HG02981 (cell line): ENCODE results near the gene YTHDC1.
A peak's percentile ranks its signal among the peaks of the same experiment; 100 is the strongest.
"Not testable (repeated sequence)": the region's sequence is repeated elsewhere in the genome, so short reads cannot be mapped to it uniquely, and the experiment has no call there.

Experiments
- ATAC-seq: cut with Tn5 transposase; IDR thresholded peaks from one replicate; pipeline ENCODE4 v1.9.1; 2021; ENCODE audit warnings: mild to moderate bottlenecking, moderate library complexity; ENCODE audit not compliant: unreplicated experiment

The YTHDC1 gene

DNA sequence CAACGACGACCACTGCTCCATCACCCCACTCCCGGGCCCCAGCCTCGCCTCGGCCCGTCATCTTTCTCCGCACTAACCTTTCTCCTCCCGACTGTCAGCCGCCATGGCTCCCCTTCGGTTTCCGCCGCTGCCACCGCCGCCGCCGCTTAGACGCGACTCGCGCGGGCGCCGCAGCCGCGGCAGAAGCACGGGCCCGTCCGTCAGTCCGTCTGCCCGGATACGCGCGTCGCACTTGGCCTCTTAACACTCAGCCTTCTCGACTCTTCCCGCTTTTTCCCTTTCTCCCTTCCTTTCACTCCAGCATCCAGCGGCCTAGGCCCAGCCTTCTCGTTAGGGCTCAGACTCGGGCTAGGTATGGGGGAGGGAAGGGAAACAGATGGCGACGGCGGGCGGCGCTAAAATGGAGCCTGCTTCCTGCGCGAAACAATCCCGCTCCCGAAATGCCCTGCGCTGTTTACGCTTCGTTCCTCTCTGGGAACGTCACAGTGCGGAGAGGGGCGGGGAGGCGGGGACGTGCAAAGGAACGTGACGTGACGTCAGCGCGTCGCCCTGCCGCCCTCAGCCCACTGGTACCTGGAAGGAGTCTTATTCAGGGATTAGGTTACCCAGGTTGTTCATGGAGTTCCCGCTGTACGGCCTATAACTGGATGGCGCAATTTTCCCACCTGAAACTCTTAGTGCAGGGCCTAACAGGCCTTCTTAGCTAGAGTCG is at the start of gene YTHDC1:
Gene YTHDC1 (minus strand): TSS at position 442 of the 712 bp plus-strand sequence. CDS start 337 bp downstream, at position 105.
- ATAC-seq: peak; percentile 95

DNA sequence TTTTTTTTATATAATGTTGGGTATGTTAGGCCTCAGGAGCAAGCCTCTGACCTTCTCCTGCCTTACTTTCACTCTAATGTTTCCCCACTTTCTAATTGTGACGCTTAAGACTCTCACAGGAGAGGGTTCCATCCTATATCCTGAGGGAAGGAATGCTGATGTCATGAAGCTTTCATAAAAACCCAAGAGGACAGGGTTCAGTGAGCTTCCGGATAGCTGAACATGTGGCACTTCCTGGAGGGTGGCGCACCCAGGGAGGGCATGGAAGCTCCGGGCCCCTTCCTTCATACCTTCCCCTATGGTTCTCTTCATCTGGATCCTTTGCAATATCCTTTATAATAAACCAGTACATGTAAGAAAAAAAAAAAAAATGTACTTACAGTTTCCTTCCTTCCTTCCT is 49.4 kb upstream of the YTHDC1 start:
- no peak for ATAC-seq

DNA sequence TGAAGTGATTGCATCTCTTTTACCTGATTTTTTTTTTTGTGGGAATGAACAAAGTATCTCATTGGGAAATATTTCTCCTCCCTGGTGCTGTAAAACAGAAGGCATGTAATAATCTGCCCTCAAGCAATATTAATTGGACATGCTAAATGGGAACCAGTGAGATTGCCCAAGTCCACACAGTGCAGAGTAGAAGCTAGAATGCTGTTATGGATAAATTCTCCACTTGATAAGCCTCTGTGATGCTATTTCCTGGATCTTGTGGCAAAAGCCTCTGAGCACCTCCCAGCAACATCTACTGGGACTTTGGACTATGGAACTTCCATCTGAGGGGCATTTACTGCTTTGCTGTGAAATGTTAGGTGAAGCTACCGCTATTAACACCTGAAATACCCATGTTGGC is 46.9 kb upstream of the YTHDC1 start:
- no peak for ATAC-seq

DNA sequence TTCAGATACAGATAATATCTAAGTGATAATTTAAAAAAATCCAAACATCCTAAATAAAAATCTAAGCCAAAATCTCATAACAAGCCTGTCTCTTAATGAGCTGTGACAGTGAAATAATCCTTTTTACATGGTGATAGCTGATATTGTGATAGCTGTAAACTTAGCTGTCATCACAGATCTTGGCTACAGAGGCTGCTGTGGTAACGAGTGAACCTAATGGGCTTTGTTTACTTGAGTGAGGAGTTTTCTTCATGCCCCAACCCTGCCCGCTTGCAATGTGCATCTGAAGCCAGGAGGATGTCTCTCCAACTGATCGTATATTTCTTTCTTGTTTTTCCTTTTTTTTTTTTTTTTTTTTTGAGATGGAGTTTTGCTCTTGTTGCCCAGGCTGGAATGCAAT is 41.5 kb upstream of the YTHDC1 start:
- no peak for ATAC-seq

DNA sequence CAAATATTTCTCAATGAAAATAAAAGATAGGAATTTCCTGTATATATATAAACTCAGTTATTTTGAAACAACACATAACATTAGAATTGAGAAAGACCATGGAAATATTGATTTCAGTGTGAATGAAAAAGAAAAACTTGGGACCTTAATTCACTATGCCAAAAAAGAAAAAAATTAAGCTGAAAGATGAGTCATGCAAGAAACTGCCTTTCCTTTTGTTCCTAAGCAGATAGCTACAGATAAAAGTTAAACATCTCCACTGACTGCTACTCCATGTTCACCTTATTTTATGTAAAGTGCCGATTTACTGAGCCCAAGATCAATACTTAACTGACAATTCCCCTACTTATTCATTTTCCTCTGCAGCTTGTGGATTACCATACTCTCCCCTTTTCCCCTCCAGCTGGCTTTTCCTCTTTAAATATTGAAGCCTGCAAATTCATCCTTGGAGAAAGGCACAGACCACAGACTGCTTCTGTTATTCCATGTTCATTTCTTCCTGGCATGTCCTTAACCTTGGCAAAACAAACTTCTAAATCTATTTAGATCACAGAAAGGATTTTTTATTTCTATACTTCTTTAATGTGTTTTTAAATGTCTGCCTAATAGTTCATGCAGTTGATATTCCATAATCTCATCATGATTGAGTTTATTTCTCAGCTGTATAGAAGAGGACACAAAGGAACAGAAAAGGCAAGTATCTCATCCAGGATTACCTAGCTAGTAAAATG is 40.5 kb upstream of the YTHDC1 start:
- ATAC-seq: no peak

DNA sequence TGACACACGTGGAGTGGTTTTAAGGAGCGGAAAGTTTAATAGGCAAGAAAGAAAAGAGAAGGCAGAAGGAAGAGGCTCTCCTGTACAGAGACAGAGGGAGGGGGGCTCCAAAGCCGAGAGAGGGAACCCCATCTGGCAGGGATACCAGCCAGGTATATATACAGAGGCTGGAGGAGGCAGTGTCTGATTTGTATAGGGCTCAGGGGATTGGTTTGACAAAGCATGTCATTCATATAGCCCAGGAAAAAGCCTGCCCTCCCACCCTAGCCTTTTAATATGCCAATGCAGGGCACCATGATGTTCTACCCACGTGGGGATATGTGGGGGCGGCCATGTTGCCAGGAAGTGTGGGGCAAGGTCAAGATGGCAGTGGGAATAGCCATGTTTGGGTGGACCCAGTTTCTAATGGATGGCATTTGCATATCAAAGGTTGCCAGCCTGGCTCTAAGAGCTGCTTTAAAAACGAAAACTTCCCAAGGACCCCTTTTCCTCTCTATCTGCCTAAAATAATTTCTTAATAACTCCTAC is 39.6 kb upstream of the YTHDC1 start:
- ATAC-seq: not testable (repeated sequence)

DNA sequence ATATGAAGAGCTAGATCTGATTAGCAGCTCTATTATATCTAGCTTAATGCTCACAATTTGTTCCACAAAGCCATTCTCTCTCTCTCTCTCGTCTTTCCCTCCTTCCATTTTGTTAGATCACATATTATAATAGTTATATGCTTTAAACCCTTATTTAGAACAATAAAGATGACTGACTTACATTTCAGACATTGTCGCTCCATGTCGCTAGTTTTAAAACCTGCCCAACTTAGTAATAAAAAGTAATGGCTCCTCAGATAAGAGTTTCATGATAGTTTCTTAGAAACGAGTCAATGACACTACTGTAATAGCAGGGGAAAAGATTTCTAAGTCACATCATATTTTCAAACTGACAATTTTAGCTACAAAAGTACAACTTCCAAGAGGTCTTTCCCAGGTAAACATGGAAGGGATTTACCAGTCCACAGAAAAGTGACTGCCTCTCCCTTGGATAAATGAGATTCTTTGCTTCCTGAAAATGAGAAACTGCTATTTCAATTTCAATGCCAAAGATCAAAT is 38.5 kb upstream of the YTHDC1 start:
- no peak for ATAC-seq

GRCh38 chr4:68385267-68385666 is 35.4 kb upstream of the YTHDC1 start:
- ATAC-seq: no peak

GRCh38 chr4:68383115-68383514 is 33.2 kb upstream of the YTHDC1 start:
- no peak for ATAC-seq

GRCh38 chr4:68378226-68378625 is 28.3 kb upstream of the YTHDC1 start:
- no peak for ATAC-seq

GRCh38 chr4:68375667-68376559 is 26.0 kb upstream of the YTHDC1 start:
- peak; percentile 68 for ATAC-seq

DNA sequence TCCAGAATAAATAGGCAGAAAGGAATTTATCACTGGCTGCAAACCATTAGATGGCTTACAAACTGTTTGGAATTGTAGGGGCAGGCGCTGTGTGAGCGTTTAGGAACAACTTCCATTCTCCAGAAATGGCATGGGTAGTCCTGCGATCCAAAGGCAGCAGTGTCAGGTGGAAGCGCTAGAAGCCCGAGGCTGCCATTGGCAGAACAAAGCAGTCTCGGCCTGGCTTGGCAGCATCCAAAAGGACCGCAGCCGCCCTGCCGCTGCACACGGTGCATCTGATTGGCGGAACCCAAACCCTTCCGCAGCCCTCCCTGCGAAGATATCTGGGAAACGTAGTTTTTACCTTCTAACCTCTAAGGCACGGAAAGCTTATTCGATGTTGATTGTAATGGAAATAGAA is 23.6 kb upstream of the YTHDC1 start:
- peak; percentile 89 for ATAC-seq

GRCh38 chr4:68372588-68372987 is 22.7 kb upstream of the YTHDC1 start:
- no peak for ATAC-seq

- no peak for ATAC-seq
Observed at GRCh38 chr4:68369142-68369805, 19.4 kb upstream of the YTHDC1 start.

- ATAC-seq: no peak
Observed at GRCh38 chr4:68368691-68369131, 18.8 kb upstream of the YTHDC1 start.

DNA sequence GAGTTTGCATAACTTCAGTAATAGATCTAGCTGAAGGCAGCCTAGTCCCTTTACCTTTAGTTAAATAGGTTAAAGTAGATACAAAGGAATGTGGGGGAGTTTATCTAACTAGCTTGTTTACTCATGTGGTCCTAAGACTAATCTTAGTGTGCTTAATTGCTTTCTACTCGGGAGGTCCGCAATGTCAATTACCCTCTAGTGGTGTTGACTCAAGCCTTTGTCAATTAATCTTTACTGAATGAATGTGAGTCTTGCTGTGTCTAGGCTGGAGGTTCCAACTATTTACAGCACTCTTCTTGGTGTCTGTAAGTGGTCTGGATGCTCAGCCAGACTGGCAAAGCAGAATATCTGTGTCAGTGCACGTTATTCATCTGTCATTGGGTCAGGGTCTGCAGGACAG is 17.9 kb upstream of the YTHDC1 start:
- ATAC-seq: no peak

- no peak for ATAC-seq
Observed at GRCh38 chr4:68366600-68366999, 16.7 kb upstream of the YTHDC1 start.

GRCh38 chr4:68365068-68365467 is 15.2 kb upstream of the YTHDC1 start:
- no peak for ATAC-seq

- ATAC-seq: no peak
Observed at GRCh38 chr4:68361146-68361589, 11.3 kb upstream of the YTHDC1 start.

DNA sequence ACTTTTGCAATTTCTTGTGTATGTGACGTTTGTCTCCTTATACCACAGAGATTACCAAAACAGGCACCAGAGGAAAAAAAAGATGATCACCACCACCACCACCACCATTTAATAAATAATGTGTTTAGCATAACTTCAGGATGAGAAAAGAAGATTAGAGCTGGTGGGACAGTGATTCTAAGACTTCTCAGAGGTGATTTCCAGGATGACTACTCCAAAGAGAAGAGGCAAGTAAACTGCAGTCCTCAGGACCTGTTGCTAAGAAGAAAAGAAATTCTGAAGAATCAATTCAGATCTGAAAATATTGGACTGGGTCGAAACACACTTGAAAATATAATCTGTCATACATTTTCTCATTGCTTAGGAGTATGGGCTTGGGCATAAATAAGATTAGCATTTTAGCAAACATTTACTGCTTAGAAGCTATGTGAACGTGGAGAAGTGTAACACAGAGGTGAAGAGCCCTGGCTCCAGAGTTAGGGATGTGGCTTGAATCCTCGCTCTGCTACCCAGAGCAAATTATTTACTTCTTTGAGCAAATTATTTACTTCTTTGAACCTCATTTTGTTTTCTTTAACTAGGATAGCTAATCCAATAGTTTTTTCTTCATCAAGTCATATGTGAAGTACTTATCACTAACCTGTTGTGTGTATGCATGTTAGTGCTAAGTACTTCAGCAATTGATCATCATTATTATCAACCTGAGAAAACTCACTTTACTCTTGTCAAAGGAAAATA is 10.5 kb upstream of the YTHDC1 start:
- peak; percentile 40 for ATAC-seq
